Keratinocyte (primary cell): ENCODE results near the gene CNNM3. TPM values are rescaled to one million over a fixed set of nuclear protein-coding genes. Genes with fewer than 3 reads are reported as not detected.

Experiments used
- DNase-seq: peaks from one replicate; pipeline ENCODE4 v3.0.0-alpha.2; 2011; ENCODE audit warnings: low read depth, missing footprints, low spot score
- FAIRE-seq: peaks from 2 replicates; lab custom pipeline; 2011; peaks lifted over from hg19 to GRCh38; lab: Jason Lieb, UNC
- H2AFZ ChIP-seq: 2 replicates; pipeline ENCODE4 v1.6.0; 2012; ENCODE audit warnings: low read length, control low read depth, inconsistent platforms; ENCODE audit not compliant: control insufficient read depth
- H3K27ac ChIP-seq: 2 replicates; pipeline ENCODE4 v1.5.1; 2011; ENCODE audit warnings: low read length; ENCODE audit not compliant: control insufficient read depth, insufficient read depth
- H3K27me3 ChIP-seq: 3 replicates; pipeline ENCODE4 v1.6.0; 2011; ENCODE audit warnings: low read length; ENCODE audit not compliant: control insufficient read depth, insufficient read depth; ENCODE audit errors: extremely low read depth
- H3K36me3 ChIP-seq, 2 experiments: 2 replicates in 1 of 2; 3 replicates in 1 of 2; pipeline ENCODE4 v1.5.1; 2011; ENCODE audit warnings: low read length in 2 of 2, mild to moderate bottlenecking in 1 of 2; ENCODE audit not compliant: control insufficient read depth in 2 of 2, insufficient read depth in 2 of 2; ENCODE audit errors: extremely low read depth in 1 of 2
- H3K4me1 ChIP-seq: 3 replicates; pipeline ENCODE4 v1.5.1; 2011; ENCODE audit warnings: low read length; ENCODE audit not compliant: control insufficient read depth, insufficient read depth; ENCODE audit errors: extremely low read depth
- H3K4me2 ChIP-seq: 3 replicates; pipeline ENCODE4 v1.6.0; 2011; ENCODE audit warnings: low read depth, low read length; ENCODE audit not compliant: control insufficient read depth, insufficient read depth; ENCODE audit errors: extremely low read depth
- H3K4me3 ChIP-seq, 3 experiments: fragments of 200-600 bp in 1 of 3; sonication (generic) in 1 of 3; 2 replicates in 2 of 3; 3 replicates in 1 of 3; pipeline ENCODE4 v1.5.1; 2011 to 2016; ENCODE audit warnings: low read length in 3 of 3, mild to moderate bottlenecking in 3 of 3, control low read depth in 2 of 3, inconsistent platforms in 1 of 3, low read depth in 1 of 3, mixed read lengths in 1 of 3, mixed run types in 1 of 3, moderate library complexity in 1 of 3; ENCODE audit not compliant: control insufficient read depth in 2 of 3, insufficient read depth in 2 of 3; ENCODE audit errors: extremely low read depth in 1 of 3
- H3K79me2 ChIP-seq: 2 replicates; pipeline ENCODE4 v1.6.0; 2012; ENCODE audit warnings: low read length; ENCODE audit not compliant: control insufficient read depth, insufficient read depth
- H3K9ac ChIP-seq: 3 replicates; pipeline ENCODE4 v1.6.0; 2011; ENCODE audit warnings: low read length; ENCODE audit not compliant: control insufficient read depth, insufficient read depth; ENCODE audit errors: extremely low read depth
- H3K9me1 ChIP-seq: 3 replicates; pipeline ENCODE4 v1.6.0; 2011; ENCODE audit warnings: low read length; ENCODE audit not compliant: control insufficient read depth, insufficient read depth; ENCODE audit errors: extremely low read depth
- H3K9me3 ChIP-seq: 2 replicates; pipeline ENCODE4 v1.5.1; 2012; ENCODE audit warnings: low read depth, low read length; ENCODE audit not compliant: control insufficient read depth
- H4K20me1 ChIP-seq: 3 replicates; pipeline ENCODE4 v1.6.0; 2011; ENCODE audit warnings: low read length; ENCODE audit not compliant: control insufficient read depth, insufficient read depth; ENCODE audit errors: extremely low read depth
- CTCF ChIP-seq, 3 experiments: IDR thresholded peaks in 1 of 3; conservative IDR thresholded peaks in 1 of 3; optimal IDR thresholded peaks in 1 of 3; 2 replicates in 2 of 3; 3 replicates in 1 of 3; pipeline versions ENCODE3 to v1.5.1; 2011; ENCODE audit warnings: low read length in 3 of 3, mild to moderate bottlenecking in 3 of 3, moderate library complexity in 2 of 3, control low read depth in 1 of 3, inconsistent platforms in 1 of 3; ENCODE audit not compliant: insufficient read depth in 2 of 3; ENCODE audit errors: extremely low read depth in 1 of 3
- EZH2 ChIP-seq: IDR thresholded peaks from one replicate; pipeline ENCODE4 v1.6.1; 2012; ENCODE audit warnings: inconsistent platforms, mild to moderate bottlenecking, low read length, moderate library complexity
- dilution Hi-C: fragments of 300-500 bp; cut with MboI; formaldehyde crosslinking; loops from one replicate; pipeline ENCODE4 v1.7.0; 2020; ENCODE audit warnings: low sequenced_read_pairs; ENCODE audit not compliant: extremely low pct_ligation_motif_present
- polyA plus RNA-seq, 5 experiments: library from polyadenylated mRNA; depleted of rRNA in 3 of 5; stranded (reverse) in 3 of 5; stranded (forward) in 1 of 5; unstranded in 1 of 5; fragments of >200 nt; gene quantifications; 1 replicate in 1 of 5; 2 replicates in 3 of 5; 3 replicates in 1 of 5; pipeline versions ENCODE4 v1.2.1 to v1.2.3, GENCODE V29; 2011 to 2012; ENCODE audit warnings: missing spikeins in 2 of 5, low read depth in 1 of 5, low replicate concordance in 1 of 5

Gene CNNM3
- polyA plus RNA-seq, 1 donor (not counting 4 experiments of a cell fraction or from before 2014, with no cell fraction given): 2.3 TPM

- H2AFZ ChIP-seq: no peak overlapping the region
- dilution Hi-C loops: no loop called here
- no peak for FAIRE-seq
These were observed 28.3 kb downstream of the CNNM3 start for GRCh38 chr2:96844405-96844808.

GRCh38 chr2:96846825-96847224 is 30.8 kb downstream of the CNNM3 start:
- Histone ChIP-seq H3K4me1 (no peaks in the 10 kb centered on the region), H2AFZ (no peak overlapping the region), H3K79me2 (no peaks in the 10 kb centered on the region), H3K9me3 (no peaks in the 10 kb centered on the region), H3K9me1 (no peaks in the 10 kb centered on the region), H4K20me1 (no peaks in the 10 kb centered on the region), H3K27me3 (no peaks in the 10 kb centered on the region), H3K4me3 (no peak overlapping the region), H3K9ac (no peak overlapping the region), H3K4me2 (no peak overlapping the region), H3K27ac (no peak overlapping the region), H3K36me3 (peaks cover 0 to 3% of the 10 kb centered on the region in 2 experiments)
- dilution Hi-C loops: no loop called here
- TF ChIP-seq CTCF (optimal IDR thresholded peaks at IDR 0.05 in 1 of 3, IDR thresholded peaks at IDR 0.05 in 1 of 3, conservative IDR thresholded peaks at IDR 0.05 in 1 of 3; ENCODE audit: extremely low read depth in 1 of 3, insufficient read depth in 2 of 3, low read length in 3 of 3) (no peak), EZH2 (no peak)
- DNase-seq (no peak), FAIRE-seq (no peak)

More at GRCh38 chr2:96844405-96844808, 28.3 kb downstream of the CNNM3 start:
- no peaks in the 10 kb centered on the region for H3K36me3 ChIP-seq
- no peak overlapping the region for H3K4me2 ChIP-seq
- H3K9ac ChIP-seq: no peak overlapping the region
- H3K9me1 ChIP-seq: no peaks in the 10 kb centered on the region
- peaks cover 3% of the 10 kb centered on the region for H4K20me1 ChIP-seq
- H3K27ac ChIP-seq: no peak overlapping the region
- no peaks in the 10 kb centered on the region for H3K79me2 ChIP-seq
- no peak overlapping the region for H3K4me3 ChIP-seq
- TF ChIP-seq CTCF (optimal IDR thresholded peaks at IDR 0.05 in 1 of 3, IDR thresholded peaks at IDR 0.05 in 1 of 3, conservative IDR thresholded peaks at IDR 0.05 in 1 of 3; ENCODE audit: extremely low read depth in 1 of 3, insufficient read depth in 2 of 3, low read length in 3 of 3) (no peak), EZH2 (no peak)
- no peaks in the 10 kb centered on the region for H3K4me1 ChIP-seq
- no peaks in the 10 kb centered on the region for H3K27me3 ChIP-seq
- no peaks in the 10 kb centered on the region for H3K9me3 ChIP-seq
- no peak for DNase-seq
